Left lung (tissue), 10 donors: ENCODE measurements around the gene PPP3CB. TPM values are rescaled to one million over a fixed set of nuclear protein-coding genes. Genes with fewer than 3 reads are reported as not detected.
A peak's percentile ranks its signal among the peaks of the same experiment; 100 is the strongest.

ENCODE experiments used
- ATAC-seq: fragments of 200-7000 bp; cut with Tn5 transposase; one replicate; pipeline ENCODE4 v1.9.1; 2020; ENCODE audit warnings: moderate library complexity
- DNase-seq, 4 donors: peaks; one replicate each; pipeline ENCODE4 v3.0.0-alpha.2; 2013 to 2020
- H3K27ac ChIP-seq, 2 donors: fragments of 200-600 bp; sonication (generic) in 1 of 2; one replicate each; pipeline versions ENCODE4 v1.5.0 to v1.8.0; 2020 to 2021
- H3K27me3 ChIP-seq, 2 donors: fragments of 200-600 bp; sonication (generic) in 1 of 2; one replicate each; pipeline versions ENCODE4 v1.5.0 to v1.8.0; 2020 to 2021
- H3K36me3 ChIP-seq, 2 donors: fragments of 200-600 bp; sonication (generic) in 1 of 2; one replicate each; pipeline versions ENCODE4 v1.5.0 to v1.8.0; 2020 to 2021
- H3K4me1 ChIP-seq, 2 donors: fragments of 200-600 bp; one replicate each; pipeline ENCODE4 v1.8.0; 2021
- H3K4me3 ChIP-seq, 2 donors: fragments of 200-600 bp; sonication (generic) in 1 of 2; one replicate each; pipeline versions ENCODE4 v1.5.0 to v1.8.0; 2020 to 2021; ENCODE audit warnings: mild to moderate bottlenecking in 1 of 2
- H3K9me3 ChIP-seq, 2 donors: fragments of 200-600 bp; sonication (generic) in 1 of 2; one replicate each; pipeline versions ENCODE4 v1.5.0 to v1.8.0; 2020 to 2021
- intact Hi-C, 2 donors: fragments of 100-400 bp; cut with DNase I; formaldehyde crosslinking; loops; one replicate each; pipeline versions ENCODE4 v1.11.2 to v1.14.2; 2022
- polyA plus RNA-seq, 6 donors: library from polyadenylated mRNA; unstranded; fragments of 120-200 nt; gene quantifications; one replicate each; pipeline ENCODE4 v1.2.1, GENCODE V29; 2013; ENCODE audit not compliant: insufficient read length in 6 of 6
- total RNA-seq, 2 donors: library from RNA; stranded (reverse); fragmentation: NEBNext Ultra II Directional; extraction: Animal tissue kit (Norgen Biotek cat#: 25700); gene quantifications; one replicate each; pipeline ENCODE4 v1.2.1, GENCODE V29; 2021
- TF ChIP-seq, protein P1 (sequence below), 2 donors: fragments of 200-600 bp; sonication (generic) in 1 of 2; IDR thresholded peaks; one replicate each; pipeline versions ENCODE4 v1.5.0 to v1.8.0; 2021; ENCODE audit warnings: antibody characterized with exemption in 2 of 2
- donor health status: DM: no; HTN: yes; CAD: no.
- donor health status: DM: no; HTN: no; CAD: no.

PPP3CB gene
- total and polyA plus RNA-seq, 8 donors = 32.3 to 71.3 (median 67.4) TPM

DNA sequence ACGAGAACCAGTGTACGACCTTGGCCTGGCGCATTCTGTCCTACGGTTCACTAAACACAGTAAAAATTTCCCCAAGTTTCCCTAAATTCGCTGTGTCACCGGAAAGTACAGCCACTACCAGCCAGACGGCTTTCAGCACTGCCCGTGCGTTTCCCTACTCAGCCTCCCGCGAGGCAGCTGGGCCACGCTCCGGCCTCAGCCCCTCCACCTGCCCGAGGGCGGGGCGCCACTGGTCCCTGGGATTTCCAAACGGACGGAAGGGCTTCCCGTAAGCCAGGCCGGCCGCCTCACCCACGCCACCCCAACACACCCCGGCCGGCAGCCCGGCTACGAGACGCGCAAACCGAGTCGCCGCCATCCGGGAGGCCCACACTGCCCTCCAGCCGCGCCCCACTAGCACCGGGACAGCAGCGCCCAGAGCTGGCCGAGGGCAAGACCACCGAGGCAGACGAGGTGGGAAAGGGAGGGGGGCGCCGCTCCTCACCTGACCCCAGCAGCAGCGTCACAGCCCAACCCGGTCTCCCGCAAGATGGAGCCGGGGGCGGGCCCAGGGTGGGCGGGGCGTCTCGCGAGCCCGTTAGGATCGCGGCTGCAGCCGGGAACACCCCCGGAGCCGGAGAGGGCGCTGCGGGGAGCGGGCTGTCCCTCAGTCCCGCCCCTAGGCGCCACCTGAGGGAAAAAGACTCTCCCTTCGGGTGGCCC, 82.1 kb downstream of the PPP3CB start, which contains the start of gene ANXA7:
Gene ANXA7, minus strand, starts transcription at position 531 of the 702 bp plus-strand sequence. CDS start 13,202 bp downstream, outside the sequence.
- TF ChIP-seq, protein P1, sequence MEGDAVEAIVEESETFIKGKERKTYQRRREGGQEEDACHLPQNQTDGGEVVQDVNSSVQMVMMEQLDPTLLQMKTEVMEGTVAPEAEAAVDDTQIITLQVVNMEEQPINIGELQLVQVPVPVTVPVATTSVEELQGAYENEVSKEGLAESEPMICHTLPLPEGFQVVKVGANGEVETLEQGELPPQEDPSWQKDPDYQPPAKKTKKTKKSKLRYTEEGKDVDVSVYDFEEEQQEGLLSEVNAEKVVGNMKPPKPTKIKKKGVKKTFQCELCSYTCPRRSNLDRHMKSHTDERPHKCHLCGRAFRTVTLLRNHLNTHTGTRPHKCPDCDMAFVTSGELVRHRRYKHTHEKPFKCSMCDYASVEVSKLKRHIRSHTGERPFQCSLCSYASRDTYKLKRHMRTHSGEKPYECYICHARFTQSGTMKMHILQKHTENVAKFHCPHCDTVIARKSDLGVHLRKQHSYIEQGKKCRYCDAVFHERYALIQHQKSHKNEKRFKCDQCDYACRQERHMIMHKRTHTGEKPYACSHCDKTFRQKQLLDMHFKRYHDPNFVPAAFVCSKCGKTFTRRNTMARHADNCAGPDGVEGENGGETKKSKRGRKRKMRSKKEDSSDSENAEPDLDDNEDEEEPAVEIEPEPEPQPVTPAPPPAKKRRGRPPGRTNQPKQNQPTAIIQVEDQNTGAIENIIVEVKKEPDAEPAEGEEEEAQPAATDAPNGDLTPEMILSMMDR (IDR thresholded peaks at IDR 0.05) = peak in 1 of 2 donors; percentile 34
- Histone ChIP-seq H3K27ac (peak within 1 kb of the TSS; percentile 93 to 98), H3K9me3 (no peaks in the 10 kb centered on the region), H3K27me3 (no peaks in the 10 kb centered on the region), H3K4me1 (peaks cover 13 to 50% of the 10 kb centered on the region in 2 donors), H3K36me3 (no peaks in the 10 kb centered on the region), H3K4me3 (peak within 1 kb of the TSS; percentile 84 to 97)
- peak; percentile 98 for ATAC-seq
- intact Hi-C loops = no loop called here
- DNase-seq = peak; percentile 85 to 100 (median 96)

DNA sequence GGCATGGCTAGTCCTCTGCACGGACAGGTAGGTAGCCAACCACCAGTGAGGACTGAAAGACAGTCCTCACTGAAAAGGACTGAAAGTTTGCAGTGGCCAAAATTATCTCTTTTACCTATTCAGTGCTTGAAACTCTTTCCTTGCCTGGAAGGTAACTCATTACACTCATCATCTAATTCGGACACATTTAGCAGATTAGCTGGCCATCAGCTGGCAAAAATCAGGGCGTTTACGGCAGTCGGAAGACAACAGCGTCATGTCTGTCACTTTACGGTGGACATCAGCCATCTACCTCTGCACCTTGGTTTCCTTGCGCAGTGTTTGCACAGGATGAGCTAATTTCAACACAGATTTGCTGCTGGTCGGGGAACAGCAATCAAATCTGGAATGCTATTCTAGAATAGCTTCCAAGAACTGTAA, 82.7 kb downstream of the PPP3CB start:
- H3K9me3 ChIP-seq = no peaks in the 10 kb centered on the region
- H3K36me3 ChIP-seq = no peaks in the 10 kb centered on the region
- ATAC-seq = peak; percentile 41
- H3K27me3 ChIP-seq = no peaks in the 10 kb centered on the region
- DNase-seq = no peak
- peaks cover 13 to 52% of the 10 kb centered on the region in 2 donors for H3K4me1 ChIP-seq
- intact Hi-C loops = no loop called here
- TF ChIP-seq, protein P1 (IDR thresholded peaks at IDR 0.05) = no peak
- peak overlapping the region; percentile 93 to 98 for H3K27ac ChIP-seq
- H3K4me3 ChIP-seq = peak overlapping the region; percentile 84 to 97

DNA sequence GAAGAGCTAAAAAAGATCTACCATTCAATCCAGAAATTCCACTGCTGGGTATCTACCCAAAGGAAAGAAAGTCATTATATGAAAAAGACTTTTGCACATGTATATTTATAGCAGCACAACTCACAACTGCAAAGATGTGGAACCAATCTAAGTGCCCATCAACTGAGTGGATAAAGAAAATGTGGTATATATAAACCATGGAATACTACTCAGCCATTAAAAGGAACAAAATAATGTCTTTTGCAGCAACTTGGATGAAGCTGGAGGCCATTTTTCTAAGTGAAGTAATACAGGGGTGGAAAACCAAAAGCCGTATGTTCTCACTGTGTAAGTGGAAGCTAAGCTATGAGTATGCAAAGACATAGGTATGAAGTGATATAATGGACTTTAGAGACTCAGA, 84.9 kb downstream of the PPP3CB start:
- no peaks in the 10 kb centered on the region for H3K9me3 ChIP-seq
- H3K27ac ChIP-seq = no peak overlapping the region
- TF ChIP-seq, protein P1 (IDR thresholded peaks at IDR 0.05) = no peak
- H3K4me1 ChIP-seq = peaks cover 13 to 58% of the 10 kb centered on the region in 2 donors
- intact Hi-C loops = no loop called here
- ATAC-seq = no peak
- no peak for DNase-seq
- no peak overlapping the region for H3K4me3 ChIP-seq
- H3K36me3 ChIP-seq = peaks cover 0 to 7% of the 10 kb centered on the region in 2 donors
- H3K27me3 ChIP-seq = no peaks in the 10 kb centered on the region

DNA sequence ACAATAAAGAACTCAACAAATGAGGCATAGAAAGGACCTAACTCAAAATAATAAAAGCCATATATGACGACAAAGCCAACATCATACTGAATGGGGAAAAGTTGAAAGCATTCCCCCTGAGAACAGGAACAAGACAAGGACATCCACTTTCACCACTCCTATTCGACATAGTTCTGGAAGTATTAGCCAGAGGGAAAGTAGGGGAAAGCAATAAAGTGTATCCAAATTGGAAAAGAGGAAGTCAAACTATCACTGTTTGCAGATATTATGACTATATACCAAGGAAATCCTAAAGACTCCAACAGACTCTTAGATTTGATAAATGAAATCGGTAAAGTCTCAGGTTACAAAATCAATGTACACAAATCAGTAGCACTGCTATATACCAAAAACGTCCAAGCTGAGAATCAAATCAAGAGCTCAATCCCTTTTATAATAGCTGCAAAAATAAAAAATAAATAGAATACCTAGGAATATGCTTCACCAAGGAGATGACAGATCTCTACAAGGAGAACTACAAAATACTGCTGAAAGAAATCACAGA, 86.8 kb downstream of the PPP3CB start:
- no peaks in the 10 kb centered on the region for H3K9me3 ChIP-seq
- no peak for ATAC-seq

DNA sequence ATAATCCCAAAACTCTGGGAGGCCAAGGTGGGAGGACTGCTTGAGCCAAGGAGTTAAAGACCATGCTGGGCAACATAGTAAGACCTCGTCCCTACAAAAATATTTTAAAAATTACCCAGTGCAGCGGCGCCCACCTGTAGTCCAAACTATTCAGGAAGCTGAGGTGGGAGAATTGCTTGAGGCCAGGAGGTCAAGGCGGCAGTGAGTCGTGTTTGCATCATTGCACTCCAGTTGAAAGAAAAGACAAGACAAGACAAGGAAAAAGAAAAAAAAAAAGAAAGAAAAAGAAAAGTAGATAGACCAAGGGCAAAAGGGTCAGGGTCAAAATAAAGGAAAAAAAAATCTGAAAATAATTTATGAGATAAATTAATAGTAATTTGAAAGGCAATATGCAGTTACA, 87.8 kb downstream of the PPP3CB start:
- Histone ChIP-seq H3K9me3 (no peaks in the 10 kb centered on the region), H3K36me3 (peaks cover 0 to 7% of the 10 kb centered on the region in 2 donors), H3K4me3 (no peak overlapping the region), H3K27ac (no peak overlapping the region), H3K27me3 (no peaks in the 10 kb centered on the region), H3K4me1 (peaks cover 9 to 52% of the 10 kb centered on the region in 2 donors)
- TF ChIP-seq, protein P1 (IDR thresholded peaks at IDR 0.05) = no peak
- DNase-seq (no peak), ATAC-seq (no peak)
- intact Hi-C loops = no loop called here

More for the DNA sequence above, 86.8 kb downstream of the PPP3CB start:
- H3K27ac ChIP-seq = no peak overlapping the region
- TF ChIP-seq, protein P1 (IDR thresholded peaks at IDR 0.05) = no peak
- DNase-seq = no peak
- no peak overlapping the region for H3K4me3 ChIP-seq
- peaks cover 0 to 7% of the 10 kb centered on the region in 2 donors for H3K36me3 ChIP-seq
- H3K27me3 ChIP-seq = no peaks in the 10 kb centered on the region
- peaks cover 9 to 52% of the 10 kb centered on the region in 2 donors for H3K4me1 ChIP-seq
- intact Hi-C loops = no loop called here
